Fibroblast of skin of right quadriceps (primary cell): ENCODE data around the gene GALK2.
A peak's percentile ranks its signal among the peaks of the same experiment; 100 is the strongest.

ENCODE experiments used
- DNase-seq: peaks from one replicate; pipeline ENCODE4 v3.0.0-alpha.2; 2013

Gene GALK2

GRCh38 chr15:49366496-49366895 is 196.4 kb downstream of the GALK2 start:
- DNase-seq: no peak

DNA sequence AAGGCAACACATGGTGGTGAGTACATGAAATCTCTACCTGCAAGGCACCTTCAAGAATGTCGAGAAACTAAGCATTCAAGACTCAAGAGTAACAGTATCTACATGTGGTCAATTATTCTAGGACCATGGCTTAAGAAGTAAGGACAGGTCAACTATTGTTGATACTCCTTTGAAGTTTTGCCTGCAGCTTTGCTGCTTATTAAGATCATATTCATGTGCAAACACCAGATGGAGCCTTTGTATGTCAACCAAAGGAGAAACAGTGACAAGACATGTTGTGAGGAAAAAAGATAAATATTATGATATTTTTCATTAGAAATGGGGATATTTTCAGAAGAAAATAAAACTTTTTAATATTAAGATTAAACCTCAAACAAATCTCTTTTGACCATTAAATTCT is 200.7 kb downstream of the GALK2 start:
- DNase-seq: peak; percentile 21

- no peak for DNase-seq
Measured at GRCh38 chr15:49372366-49372765, 202.3 kb downstream of the GALK2 start.

GRCh38 chr15:49379996-49380395 is 209.9 kb downstream of the GALK2 start:
- no peak for DNase-seq

GRCh38 chr15:49380912-49381311 is 210.9 kb downstream of the GALK2 start:
- DNase-seq: peak; percentile 11
